ENCODE data around the gene MACROD2. TPM values are rescaled to one million over a fixed set of nuclear protein-coding genes. Genes with fewer than 3 reads are reported as not detected.
"Not testable (repeated sequence)": the region's sequence is repeated elsewhere in the genome, so short reads cannot be mapped to it uniquely, and the experiment has no call there.

Gene MACROD2
- total and polyA plus RNA-seq, 2 experiments from 2014 or later: 2.8 to 4.3 TPM

GRCh38 chr20:14454296-14454695 lies 459.0 kb downstream of the MACROD2 start:
- Histone ChIP-seq H3K4me3 (no peak overlapping the region), H3K9me2 (ENCODE audit: insufficient read depth) (no peaks in the 10 kb centered on the region), H3F3A (replicated peaks; ENCODE audit: low read depth) (no peaks in the 10 kb centered on the region), H2AFZ (no peak overlapping the region), H3K4me2 (no peak overlapping the region), H3K4me1 (ENCODE audit: insufficient read depth) (no peaks in the 10 kb centered on the region), H3K36me3 (ENCODE audit: insufficient read depth) (no peaks in the 10 kb centered on the region), H3K27ac (ENCODE audit: low read depth) (no peak overlapping the region), H3K27me3 (ENCODE audit: insufficient read depth) (no peaks in the 10 kb centered on the region), H4K20me1 (replicated peaks; ENCODE audit: insufficient read depth) (no peaks in the 10 kb centered on the region), H3K79me2 (replicated peaks; ENCODE audit: insufficient read depth) (no peaks in the 10 kb centered on the region)
- Mint-ChIP-seq H3K27me3 (ENCODE audit: insufficient read depth, low read depth, poor library complexity) (peaks cover 3% of the 10 kb centered on the region), H3K9me3 (no peaks in the 10 kb centered on the region), H3K36me3 (ENCODE audit: low read depth) (peaks cover 3% of the 10 kb centered on the region; the same call in 2 of the 3 replicates), H3K27ac (no peak overlapping the region), H3K4me1 (peaks cover 4% of the 10 kb centered on the region; the same call in 1 of the 3 replicates), H3K4me3 (no peak overlapping the region)
- no peak for ATAC-seq
- no peak for DNase-seq (ENCODE audit: low spot score)
- no peak for TF ChIP-seq EZH2phosphoT487 (IDR thresholded peaks at IDR 0.05; ENCODE audit: unreplicated experiment)
- TF ChIP-seq ZNF462 (CRISPR knock-in tag; IDR thresholded peaks at IDR 0.05): no peak
- no peak for TF ChIP-seq EZH2 (IDR thresholded peaks at IDR 0.05; ENCODE audit: low read depth, unreplicated experiment)
- no peak for TF ChIP-seq STAT1 (IDR thresholded peaks at IDR 0.05; ENCODE audit: unreplicated experiment)
- no peak for TF ChIP-seq ZNF331 (CRISPR knock-in tag; IDR thresholded peaks at IDR 0.05; ENCODE audit: low read depth)

- H3K4me1 ChIP-seq (ENCODE audit: insufficient read depth): peaks cover 19% of the 10 kb centered on the region
- H3K9me3 Mint-ChIP-seq: peaks cover 52% of the 10 kb centered on the region
- H3K27ac Mint-ChIP-seq; H2AFZ ChIP-seq; H3K4me2 ChIP-seq; H3K4me3 ChIP-seq; H3F3A ChIP-seq (replicated peaks; ENCODE audit: low read depth); H4K20me1 ChIP-seq (replicated peaks; ENCODE audit: insufficient read depth); H3K9me2 ChIP-seq (ENCODE audit: insufficient read depth); DNase-seq (ENCODE audit: low spot score); H3K4me3 Mint-ChIP-seq; ATAC-seq; H3K27me3 Mint-ChIP-seq (ENCODE audit: insufficient read depth, low read depth, poor library complexity); H3K36me3 ChIP-seq (ENCODE audit: insufficient read depth); H3K27me3 ChIP-seq (ENCODE audit: insufficient read depth); H3K27ac ChIP-seq (ENCODE audit: low read depth); H3K79me2 ChIP-seq (replicated peaks; ENCODE audit: insufficient read depth): not testable (repeated sequence)
- H3K36me3 Mint-ChIP-seq (ENCODE audit: low read depth): peaks cover 43% of the 10 kb centered on the region
- peaks cover 20% of the 10 kb centered on the region for H3K4me1 Mint-ChIP-seq
Measured at GRCh38 chr20:14467104-14467827, 471.9 kb downstream of the MACROD2 start.

Data from GM23338 (cell line).